ENCODE measurements around the gene RBP2. TPM values are rescaled to one million over a fixed set of nuclear protein-coding genes. Genes with fewer than 3 reads are reported as not detected.

Gene RBP2
- total RNA-seq, 4 donors from 2014 or later: not detected

DNA sequence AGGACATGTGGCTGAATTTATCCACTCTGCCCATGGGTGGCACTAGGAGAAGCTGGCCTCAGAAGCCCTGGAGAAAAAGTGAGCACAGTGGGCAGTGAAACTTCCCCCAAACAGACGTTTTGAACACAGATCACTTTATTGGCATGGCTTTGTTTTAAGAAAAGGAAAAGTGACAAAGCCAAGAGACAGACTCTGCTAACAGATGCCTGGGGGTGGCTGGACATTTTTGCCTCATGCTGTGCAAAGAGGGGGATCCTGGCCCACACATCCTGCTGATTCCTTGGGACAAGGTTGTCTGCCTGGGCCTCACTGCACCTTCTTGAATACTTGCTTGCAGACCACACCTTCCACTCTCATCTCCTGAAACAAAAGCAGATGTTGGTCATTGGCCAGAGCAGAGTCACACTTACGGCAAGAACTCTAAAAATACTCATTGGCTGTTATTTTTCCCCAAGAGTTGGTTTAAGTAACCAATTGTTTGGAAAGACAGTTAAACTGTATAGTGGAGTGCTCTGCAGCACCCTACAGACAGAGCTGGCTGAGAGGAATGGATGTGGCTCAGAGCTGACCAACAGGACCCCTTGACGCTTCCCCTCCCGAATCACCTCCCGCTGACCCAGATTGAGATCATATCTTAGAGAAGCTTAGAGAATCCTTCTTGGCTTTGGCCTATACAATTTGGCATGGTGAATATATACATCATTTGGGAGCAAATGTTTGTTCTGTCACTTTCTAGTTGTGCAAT lies 41.2 kb upstream of the RBP2 start:
- DNase-seq (ENCODE audit: low spot score in 2 of 2): peak; percentile 8 to 57
- TF ChIP-seq, protein P1, sequence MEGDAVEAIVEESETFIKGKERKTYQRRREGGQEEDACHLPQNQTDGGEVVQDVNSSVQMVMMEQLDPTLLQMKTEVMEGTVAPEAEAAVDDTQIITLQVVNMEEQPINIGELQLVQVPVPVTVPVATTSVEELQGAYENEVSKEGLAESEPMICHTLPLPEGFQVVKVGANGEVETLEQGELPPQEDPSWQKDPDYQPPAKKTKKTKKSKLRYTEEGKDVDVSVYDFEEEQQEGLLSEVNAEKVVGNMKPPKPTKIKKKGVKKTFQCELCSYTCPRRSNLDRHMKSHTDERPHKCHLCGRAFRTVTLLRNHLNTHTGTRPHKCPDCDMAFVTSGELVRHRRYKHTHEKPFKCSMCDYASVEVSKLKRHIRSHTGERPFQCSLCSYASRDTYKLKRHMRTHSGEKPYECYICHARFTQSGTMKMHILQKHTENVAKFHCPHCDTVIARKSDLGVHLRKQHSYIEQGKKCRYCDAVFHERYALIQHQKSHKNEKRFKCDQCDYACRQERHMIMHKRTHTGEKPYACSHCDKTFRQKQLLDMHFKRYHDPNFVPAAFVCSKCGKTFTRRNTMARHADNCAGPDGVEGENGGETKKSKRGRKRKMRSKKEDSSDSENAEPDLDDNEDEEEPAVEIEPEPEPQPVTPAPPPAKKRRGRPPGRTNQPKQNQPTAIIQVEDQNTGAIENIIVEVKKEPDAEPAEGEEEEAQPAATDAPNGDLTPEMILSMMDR (IDR thresholded peaks at IDR 0.05): no peak
- no peak for TF ChIP-seq POLR2A (IDR thresholded peaks at IDR 0.05)
- whole genome bisulfite sequencing, 2 donors: 80 to 81% methylated on average over 5 of the region's 5 CpGs
- intact Hi-C loops (cut with DNase I; ENCODE audit: low total_unique reads): no loop called here
- H3K4me3 ChIP-seq (ENCODE audit: low read depth, poor library complexity, severe bottlenecking): no peak overlapping the region

DNA sequence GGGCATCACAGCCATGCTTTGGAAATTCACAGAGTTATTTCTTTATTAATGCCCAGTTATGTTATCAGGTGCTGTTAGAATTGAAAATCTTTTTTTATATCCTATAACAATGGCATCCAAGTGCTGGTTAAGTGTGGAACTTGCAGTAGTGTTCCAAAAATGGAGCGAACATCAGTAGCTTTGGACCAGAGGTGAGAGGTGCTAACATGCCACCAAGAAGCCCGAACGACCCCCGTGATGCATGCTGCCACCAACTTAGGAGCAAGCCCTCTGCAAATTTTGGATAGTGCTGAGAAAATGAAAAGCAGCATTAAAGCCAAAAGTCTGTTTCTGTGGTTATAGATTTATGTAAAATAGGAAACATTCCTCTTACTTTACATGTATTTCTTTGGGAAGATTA lies 38.4 kb upstream of the RBP2 start:
- WGBS, 2 donors: 90 to 94% methylated on average over 4 of the region's 4 CpGs
- intact Hi-C loops (cut with DNase I; ENCODE audit: low total_unique reads): no loop called here
- H3K4me3 ChIP-seq (ENCODE audit: low read depth, poor library complexity, severe bottlenecking): no peak overlapping the region
- TF ChIP-seq POLR2A (IDR thresholded peaks at IDR 0.05): no peak
- TF ChIP-seq, protein P1 (IDR thresholded peaks at IDR 0.05): no peak
- peak; percentile 2 to 62 for DNase-seq (ENCODE audit: low spot score in 2 of 2)

DNA sequence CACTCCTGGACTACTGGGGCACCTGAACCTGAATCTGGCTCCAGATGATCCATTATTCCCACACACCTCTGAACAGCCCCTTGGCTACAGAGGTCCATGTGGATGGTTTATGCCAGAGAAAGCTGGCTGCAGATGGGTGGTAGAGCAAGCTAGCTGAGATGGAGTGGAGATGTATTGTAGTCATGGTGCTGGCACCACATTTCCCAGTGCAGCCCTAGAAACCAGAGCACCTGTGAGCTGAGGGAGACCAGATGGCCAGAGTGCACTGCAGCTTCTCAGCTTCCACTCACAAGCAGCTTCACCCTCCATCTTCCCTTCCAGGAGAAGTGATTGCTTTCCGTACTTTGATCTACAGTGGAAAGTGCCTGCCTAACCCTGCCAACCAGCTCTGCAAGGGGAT lies 33.3 kb upstream of the RBP2 start:
- H3K4me3 ChIP-seq (ENCODE audit: low read depth, poor library complexity, severe bottlenecking): no peak overlapping the region
- peak in 1 of 2 donors; percentile 7 for DNase-seq (ENCODE audit: low spot score in 2 of 2)
- 0% methylated on average over 1 of the region's 1 CpG for WGBS, 2 donors
- intact Hi-C loops (cut with DNase I; ENCODE audit: low total_unique reads): no loop called here
- TF ChIP-seq, protein P1 (IDR thresholded peaks at IDR 0.05): no peak
- no peak for TF ChIP-seq POLR2A (IDR thresholded peaks at IDR 0.05)

DNA sequence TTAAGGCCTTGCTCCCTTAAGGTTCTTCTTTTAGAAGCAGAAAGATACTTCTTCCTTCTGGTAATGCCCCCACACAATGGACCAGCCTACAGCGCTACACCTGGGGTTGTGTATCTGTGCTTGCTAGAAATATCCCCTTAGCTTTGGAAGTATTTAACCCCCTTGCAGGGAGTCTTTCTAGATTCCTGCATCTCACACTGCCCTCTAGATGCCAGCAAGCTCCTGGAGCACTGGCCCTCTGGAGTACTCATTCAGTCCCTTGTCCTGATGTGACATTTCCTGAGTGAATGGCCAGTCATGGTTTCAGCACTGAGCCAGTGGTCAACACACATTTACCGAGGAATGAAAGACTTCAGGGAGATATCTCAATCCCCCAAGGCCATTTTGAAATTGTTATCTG lies 30.4 kb upstream of the RBP2 start:
- peak in 1 of 2 donors; percentile 48 for DNase-seq (ENCODE audit: low spot score in 2 of 2)
- intact Hi-C loops (cut with DNase I; ENCODE audit: low total_unique reads): no loop called here
- 25% methylated on average over 2 of the region's 2 CpGs for WGBS, 2 donors
- no peak overlapping the region for H3K4me3 ChIP-seq (ENCODE audit: low read depth, poor library complexity, severe bottlenecking)
- TF ChIP-seq, protein P1 (IDR thresholded peaks at IDR 0.05): no peak
- TF ChIP-seq POLR2A (IDR thresholded peaks at IDR 0.05): no peak

DNA sequence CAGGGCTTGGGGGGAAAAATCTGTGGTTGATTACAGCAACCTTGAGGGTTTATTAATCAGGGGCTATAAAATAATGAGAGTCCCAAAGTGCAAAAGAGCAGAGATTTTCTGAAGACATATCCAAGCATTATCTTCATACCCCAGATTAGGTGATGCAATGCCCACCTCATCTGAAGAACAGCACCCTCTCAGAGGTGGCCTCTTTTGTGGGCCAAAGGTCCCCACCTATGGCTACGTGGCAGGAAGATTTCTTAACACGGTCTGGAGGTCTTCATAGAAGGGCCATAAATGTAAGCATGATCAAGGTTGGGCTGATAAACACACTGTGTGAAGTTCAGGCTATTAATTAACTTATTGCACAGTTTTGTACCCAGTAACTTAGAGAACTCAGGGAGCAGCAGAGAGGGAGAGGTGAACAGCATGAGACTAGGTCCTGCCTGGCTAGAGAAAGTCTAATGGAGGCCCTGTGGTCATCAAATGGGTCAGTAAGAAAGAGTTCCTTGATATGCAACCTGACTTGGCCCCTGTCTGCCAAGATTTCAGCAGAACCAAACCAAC lies 29.6 kb upstream of the RBP2 start:
- whole genome bisulfite sequencing, 2 donors: 88 to 90% methylated on average over 2 of the region's 2 CpGs
- TF ChIP-seq, protein P1 (IDR thresholded peaks at IDR 0.05): no peak
- no peak for TF ChIP-seq POLR2A (IDR thresholded peaks at IDR 0.05)
- peak in 1 of 2 donors; percentile 20 for DNase-seq (ENCODE audit: low spot score in 2 of 2)
- intact Hi-C loops (cut with DNase I; ENCODE audit: low total_unique reads): no loop called here
- no peak overlapping the region for H3K4me3 ChIP-seq (ENCODE audit: low read depth, poor library complexity, severe bottlenecking)

Measured in lower leg skin (tissue), 4 donors.